Right kidney (tissue), 1 donor: ENCODE data around the gene GRID2.

Experiments used
- DNase-seq: peaks from one replicate; pipeline ENCODE4 v3.0.0-alpha.2; 2016

The GRID2 gene

GRCh38 chr4:93086356-93086755 lies 782.6 kb downstream of the GRID2 start:
- DNase-seq, result no peak

GRCh38 chr4:93092765-93093164 lies 789.0 kb downstream of the GRID2 start:
- DNase-seq, result no peak

GRCh38 chr4:93103042-93103441 lies 799.3 kb downstream of the GRID2 start:
- no peak for DNase-seq

- DNase-seq, result no peak
These were observed 812.9 kb downstream of the GRID2 start for GRCh38 chr4:93116624-93117023.

- DNase-seq, result no peak
These were observed 823.7 kb downstream of the GRID2 start for GRCh38 chr4:93127489-93127888.

- DNase-seq, result no peak
These were observed 828.9 kb downstream of the GRID2 start for GRCh38 chr4:93132631-93133030.

- DNase-seq, result no peak
These were observed 835.4 kb downstream of the GRID2 start for GRCh38 chr4:93139118-93139517.

GRCh38 chr4:93143902-93144301 lies 840.1 kb downstream of the GRID2 start:
- DNase-seq, result no peak

GRCh38 chr4:93144644-93145043 lies 840.9 kb downstream of the GRID2 start:
- DNase-seq, result no peak

- no peak for DNase-seq
These were observed 843.9 kb downstream of the GRID2 start for GRCh38 chr4:93147524-93148212.

GRCh38 chr4:93152491-93152890 lies 848.7 kb downstream of the GRID2 start:
- no peak for DNase-seq

GRCh38 chr4:93157986-93158385 lies 854.2 kb downstream of the GRID2 start:
- DNase-seq, result no peak

GRCh38 chr4:93168053-93168452 lies 864.3 kb downstream of the GRID2 start:
- DNase-seq, result no peak

GRCh38 chr4:93169966-93170365 lies 866.2 kb downstream of the GRID2 start:
- DNase-seq, result no peak

GRCh38 chr4:93174598-93174997 lies 870.8 kb downstream of the GRID2 start:
- DNase-seq, result no peak

GRCh38 chr4:93178279-93178678 lies 874.5 kb downstream of the GRID2 start:
- no peak for DNase-seq

GRCh38 chr4:93179044-93179443 lies 875.3 kb downstream of the GRID2 start:
- DNase-seq, result no peak

GRCh38 chr4:93182722-93183121 lies 879.0 kb downstream of the GRID2 start:
- DNase-seq, result no peak

- no peak for DNase-seq
These were observed 879.8 kb downstream of the GRID2 start for GRCh38 chr4:93183576-93183975.

- DNase-seq, result peak; percentile 2
These were observed 880.3 kb downstream of the GRID2 start for GRCh38 chr4:93184053-93184452.

- DNase-seq, result no peak
These were observed 883.1 kb downstream of the GRID2 start for GRCh38 chr4:93186846-93187245.

GRCh38 chr4:93187466-93187865 lies 883.7 kb downstream of the GRID2 start:
- DNase-seq, result no peak

GRCh38 chr4:93187892-93188291 lies 884.1 kb downstream of the GRID2 start:
- no peak for DNase-seq

GRCh38 chr4:93199492-93199891 lies 895.7 kb downstream of the GRID2 start:
- DNase-seq, result peak; percentile 10
